ENCODE measurements around the gene ANKRD63. TPM values are rescaled to one million over a fixed set of nuclear protein-coding genes. Genes with fewer than 3 reads are reported as not detected.

Gene ANKRD63
- total RNA-seq, 1 experiment from 2014 or later: not detected

DNA sequence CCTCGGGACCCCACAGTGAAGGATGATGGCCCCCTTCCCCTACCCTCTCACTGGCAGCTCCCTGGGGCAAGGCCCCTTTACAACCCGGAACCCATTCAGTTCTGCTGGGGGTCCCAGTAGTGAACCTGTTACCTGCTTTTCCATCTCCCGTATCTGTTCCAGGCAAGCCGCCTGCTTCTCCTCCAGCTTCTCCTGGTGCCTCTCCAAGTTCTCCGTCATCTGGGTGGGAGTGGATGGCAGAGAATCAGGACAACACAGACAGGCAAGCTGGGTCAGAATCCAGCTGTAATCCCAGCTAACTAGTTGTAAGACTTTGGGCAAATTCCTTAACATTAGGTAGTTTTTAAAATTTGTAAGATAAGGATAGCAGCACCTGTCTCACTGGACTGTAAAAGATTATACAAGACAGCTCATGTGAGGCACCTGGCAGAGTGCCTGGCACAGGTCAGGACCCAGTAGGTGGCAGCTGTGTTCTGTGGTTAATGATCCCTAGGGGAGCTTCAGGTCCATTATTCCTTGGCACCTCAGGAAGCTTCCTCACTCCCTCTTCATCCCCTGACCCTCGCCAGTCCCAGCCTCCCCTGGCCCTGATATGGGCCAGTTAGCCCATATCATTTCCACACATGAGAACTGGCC, 6.4 kb upstream of the ANKRD63 start:
- no peak overlapping the region for H3K4me3 ChIP-seq
- DNase-seq: no peak
- no peaks in the 10 kb centered on the region for H3K36me3 ChIP-seq
- no peaks in the 10 kb centered on the region for H3K9me3 ChIP-seq
- H3K27me3 ChIP-seq: no peaks in the 10 kb centered on the region

DNA sequence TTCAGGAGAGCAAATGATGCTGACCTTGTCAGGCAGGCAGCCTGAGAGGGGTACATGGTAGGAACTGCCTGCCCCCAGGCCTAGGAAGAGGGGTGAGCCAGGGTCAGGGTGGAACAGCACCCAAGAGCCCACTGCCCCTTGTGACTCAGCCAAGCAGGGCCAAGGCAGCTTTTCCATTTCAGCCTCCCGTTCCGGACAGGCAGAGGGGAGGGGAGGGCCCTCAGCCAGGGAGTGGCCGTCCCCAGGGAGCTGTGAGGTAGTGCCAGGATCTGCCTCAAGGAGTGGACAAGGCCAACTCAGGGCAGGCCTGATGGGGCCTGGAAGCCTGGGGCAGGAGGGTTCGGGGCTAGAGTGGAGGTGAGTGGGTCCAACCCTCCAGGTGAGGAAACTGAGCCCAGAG, 5.1 kb upstream of the ANKRD63 start:
- no peak for DNase-seq

DNA sequence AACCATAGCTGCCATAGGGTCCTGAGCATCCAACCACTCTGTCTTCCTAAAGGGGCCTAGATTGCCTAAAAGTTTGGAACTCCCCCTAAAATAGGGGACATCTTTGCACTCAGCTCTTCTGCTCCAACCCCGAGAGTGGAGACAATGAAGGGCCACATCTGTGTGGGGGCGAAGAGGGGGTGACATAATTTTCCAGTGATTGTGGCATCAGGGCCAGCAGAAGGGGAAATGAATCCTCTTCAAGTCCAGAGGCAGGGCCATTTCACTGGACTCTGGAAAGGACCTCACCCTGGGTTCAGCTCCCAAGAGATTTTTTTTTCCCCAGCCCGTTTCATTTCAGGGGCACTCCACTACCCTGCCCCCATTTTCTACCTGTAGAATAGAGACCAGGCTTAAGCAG, 4.6 kb upstream of the ANKRD63 start:
- Histone ChIP-seq H3K36me3 (no peaks in the 10 kb centered on the region), H3K4me3 (no peak overlapping the region), H3K9me3 (no peaks in the 10 kb centered on the region), H3K27me3 (no peaks in the 10 kb centered on the region; the same call in 1 of the 2 replicates)
- no peak for DNase-seq

More for the DNA sequence above, 5.1 kb upstream of the ANKRD63 start:
- H3K4me3 ChIP-seq: no peak overlapping the region
- no peaks in the 10 kb centered on the region for H3K9me3 ChIP-seq
- H3K36me3 ChIP-seq: no peaks in the 10 kb centered on the region
- no peaks in the 10 kb centered on the region for H3K27me3 ChIP-seq

DNA sequence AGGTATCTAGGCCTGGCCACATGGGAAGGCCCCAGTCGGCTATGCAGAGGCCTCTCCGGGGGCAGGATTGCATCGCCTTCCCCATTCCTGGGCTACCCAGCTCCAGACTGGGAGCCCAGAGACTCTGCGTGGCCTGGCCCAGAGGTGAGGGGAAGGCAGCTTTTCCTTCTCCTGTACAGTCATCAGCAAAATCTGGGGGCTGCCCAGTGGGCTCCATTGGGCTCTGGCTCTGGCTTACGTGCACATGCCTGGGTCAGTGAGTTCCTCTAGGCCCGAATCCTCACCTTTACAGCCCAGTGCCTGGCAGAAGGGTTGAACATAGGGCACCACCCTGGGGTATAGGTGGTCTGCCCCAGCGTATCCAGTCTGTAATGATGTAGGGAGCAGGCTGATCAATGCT, 3.9 kb upstream of the ANKRD63 start:
- Histone ChIP-seq H3K4me3 (no peak overlapping the region), H3K9me3 (no peaks in the 10 kb centered on the region), H3K36me3 (no peaks in the 10 kb centered on the region), H3K27me3 (peaks cover 3% of the 10 kb centered on the region; the same call in 1 of the 2 replicates)
- no peak for DNase-seq

DNA sequence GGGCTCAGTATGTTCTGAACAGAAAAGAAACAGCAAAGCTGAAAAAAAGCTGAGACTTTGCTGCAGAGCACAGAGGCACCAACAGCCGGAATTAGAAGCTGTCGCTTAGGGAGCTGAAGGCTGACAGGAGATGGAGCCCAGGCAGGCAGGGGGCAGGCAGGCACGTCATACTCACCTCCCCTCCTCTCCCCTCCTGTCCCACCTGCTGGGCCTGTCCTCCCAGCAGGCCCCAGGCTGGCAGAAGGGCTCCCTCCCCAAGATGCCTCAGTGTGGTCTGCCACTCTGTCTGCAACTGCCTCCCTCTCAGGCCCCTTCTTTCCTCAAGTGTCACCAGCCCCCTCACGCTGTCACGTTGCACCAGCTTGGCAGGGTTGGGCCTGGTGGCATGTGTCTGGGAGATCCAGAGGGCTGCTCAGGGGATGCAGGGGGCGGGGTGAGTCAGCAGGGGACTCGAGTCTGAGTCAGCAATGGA, 3.2 kb upstream of the ANKRD63 start:
- Histone ChIP-seq H3K27me3 (peaks cover 3% of the 10 kb centered on the region; the same call in 1 of the 2 replicates), H3K4me3 (no peak overlapping the region), H3K36me3 (no peaks in the 10 kb centered on the region), H3K9me3 (no peaks in the 10 kb centered on the region)
- no peak for DNase-seq

DNA sequence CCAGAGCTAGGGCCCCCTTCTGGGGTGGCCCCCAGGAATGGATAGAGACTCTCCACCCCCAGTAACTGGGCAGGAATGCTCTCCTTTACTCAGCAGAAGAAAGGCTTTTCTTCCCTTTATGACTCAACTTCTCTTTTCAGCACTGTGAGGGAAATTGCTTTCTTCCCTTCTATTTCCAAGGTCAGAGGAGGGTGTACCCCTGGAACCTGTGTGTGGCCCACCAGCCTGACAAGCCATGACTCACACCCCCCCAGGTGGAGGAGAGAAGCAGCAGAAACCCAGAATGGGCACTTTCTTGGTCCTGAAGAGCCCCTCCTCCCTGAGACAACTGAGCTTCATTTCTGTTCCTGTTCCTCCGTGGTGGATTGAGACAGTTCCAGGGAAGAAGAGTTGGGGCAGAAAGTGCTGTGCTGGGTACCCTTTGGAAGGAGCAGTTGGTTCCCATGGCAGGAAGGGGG, 2.7 kb upstream of the ANKRD63 start:
- peaks cover 3% of the 10 kb centered on the region; the same call in 1 of the 2 replicates for H3K27me3 ChIP-seq
- H3K9me3 ChIP-seq: no peaks in the 10 kb centered on the region
- no peaks in the 10 kb centered on the region for H3K36me3 ChIP-seq
- no peak overlapping the region for H3K4me3 ChIP-seq
- no peak for DNase-seq

DNA sequence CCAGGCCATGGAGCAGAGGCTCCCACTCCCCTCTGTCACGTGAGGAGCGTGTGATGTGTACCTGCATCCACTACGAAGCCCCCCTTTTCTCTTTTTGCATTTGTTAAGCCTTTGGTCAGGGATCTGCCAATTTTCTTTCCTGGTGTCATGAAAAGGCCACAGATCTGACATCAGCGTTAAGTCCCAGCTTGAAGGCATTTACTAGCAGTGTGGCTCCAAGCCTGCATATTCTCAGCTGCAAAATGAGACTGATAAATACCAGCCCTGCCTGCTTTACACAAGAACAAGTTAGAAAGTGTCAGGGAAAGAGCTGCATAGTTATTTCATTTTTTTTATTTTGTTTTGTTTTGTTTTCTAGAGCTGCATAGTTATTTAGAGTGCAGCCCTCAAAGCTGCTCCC, 2.3 kb upstream of the ANKRD63 start:
- Histone ChIP-seq H3K27me3 (peaks cover 3% of the 10 kb centered on the region; the same call in 1 of the 2 replicates), H3K9me3 (no peaks in the 10 kb centered on the region), H3K36me3 (no peaks in the 10 kb centered on the region), H3K4me3 (no peak overlapping the region)
- no peak for DNase-seq

DNA sequence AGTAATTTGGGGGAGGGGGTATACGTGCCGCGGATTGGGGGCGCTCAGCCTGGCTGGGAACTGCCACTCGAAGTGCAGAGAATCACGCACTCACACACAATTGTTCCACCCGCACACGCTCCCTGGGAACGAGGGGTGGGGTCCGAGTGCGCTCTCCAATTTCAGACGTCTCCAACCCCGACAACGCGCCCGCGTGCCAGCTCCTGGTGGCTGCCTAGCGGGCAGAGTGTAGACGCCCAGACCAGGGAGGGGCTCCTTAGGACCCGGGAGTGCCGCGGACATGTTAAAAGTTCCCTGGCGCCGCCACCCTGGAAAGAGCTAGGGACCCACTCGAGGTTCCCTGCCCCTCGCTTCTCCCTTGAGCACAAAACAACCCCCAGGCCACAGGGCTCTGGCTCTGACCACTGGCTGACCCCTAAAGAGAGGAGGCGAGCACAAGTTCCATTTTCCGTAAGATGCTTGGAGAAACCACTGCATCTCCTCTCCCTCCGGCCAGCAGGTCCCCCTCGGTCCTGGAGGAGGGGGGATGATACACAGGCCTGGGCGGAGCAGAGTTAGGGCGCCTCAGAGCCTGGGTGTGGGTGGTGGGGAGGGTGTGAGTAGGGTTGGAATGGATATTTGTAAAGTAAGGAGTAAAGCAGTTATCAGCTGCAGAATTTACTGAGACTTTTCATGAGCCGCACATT, 894 bp upstream of the ANKRD63 start:
- Histone ChIP-seq H3K9me3 (no peaks in the 10 kb centered on the region), H3K4me3 (no peak overlapping the region), H3K36me3 (no peaks in the 10 kb centered on the region), H3K27me3 (peaks cover 3% of the 10 kb centered on the region; the same call in 1 of the 2 replicates)
- DNase-seq: no peak

DNA sequence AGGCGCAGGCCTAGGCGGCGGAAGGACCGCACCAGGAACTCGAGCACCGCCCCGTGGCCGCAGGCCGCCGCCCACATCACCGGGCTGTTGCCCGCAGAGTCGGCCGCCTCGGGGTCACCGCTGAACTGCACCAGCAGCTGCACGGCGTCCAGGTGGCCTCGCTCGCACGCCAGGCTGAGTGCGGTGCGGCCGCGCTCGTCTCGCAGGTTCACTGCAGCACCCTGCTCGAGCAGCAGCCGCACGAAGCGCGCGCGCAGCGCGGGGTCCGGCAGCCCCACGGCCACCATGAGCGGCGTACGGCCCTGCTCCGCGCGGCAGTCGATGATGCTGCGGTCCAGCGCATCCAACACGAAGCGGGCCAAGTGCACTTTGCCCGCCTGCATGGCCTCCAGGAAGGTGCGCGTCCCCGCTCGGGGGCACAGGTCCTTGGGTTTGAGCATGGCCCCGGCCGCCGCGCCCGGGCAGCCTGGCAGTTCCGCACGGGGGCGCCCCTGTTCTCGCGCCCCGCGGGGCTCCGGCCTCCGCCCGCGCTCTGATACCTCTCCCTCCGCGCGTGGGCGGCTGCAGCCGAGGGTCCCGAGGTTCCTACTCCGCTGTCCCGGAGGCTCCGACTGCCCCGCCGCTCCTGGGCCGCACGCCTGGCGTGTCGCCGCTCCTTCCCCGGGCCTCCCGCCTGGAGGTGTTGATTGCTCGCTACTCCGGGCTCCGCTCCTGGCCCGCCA, 556 bp downstream of the ANKRD63 start:
- no peaks in the 10 kb centered on the region for H3K36me3 ChIP-seq
- peak; percentile 23 for DNase-seq
- peak overlapping the region; percentile 33 for H3K4me3 ChIP-seq
- H3K9me3 ChIP-seq: no peaks in the 10 kb centered on the region
- H3K27me3 ChIP-seq: peaks cover 3% of the 10 kb centered on the region; the same call in 1 of the 2 replicates

DNA sequence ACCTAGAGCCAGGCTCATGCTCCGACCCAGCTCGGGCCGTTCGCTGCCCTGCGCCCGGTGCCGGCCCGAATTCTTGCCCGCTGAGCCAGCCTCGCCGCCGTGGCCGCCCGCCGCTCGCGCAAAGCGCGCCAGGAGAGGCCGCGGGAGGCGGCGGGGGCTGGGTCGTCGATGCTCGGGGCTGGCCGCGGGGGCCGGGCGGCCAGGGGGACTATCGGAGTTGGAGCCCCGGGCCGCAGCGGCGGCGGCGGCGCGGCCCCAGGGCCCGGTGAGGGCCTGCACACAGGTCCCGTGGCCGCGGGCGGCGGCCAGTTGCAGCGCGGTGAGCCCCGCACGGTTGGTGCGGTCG, 1.1 kb downstream of the ANKRD63 start:
- H3K4me3 ChIP-seq: no peak overlapping the region
- DNase-seq: no peak
- H3K27me3 ChIP-seq: peaks cover 3% of the 10 kb centered on the region; the same call in 1 of the 2 replicates
- no peaks in the 10 kb centered on the region for H3K9me3 ChIP-seq
- no peaks in the 10 kb centered on the region for H3K36me3 ChIP-seq

DNA sequence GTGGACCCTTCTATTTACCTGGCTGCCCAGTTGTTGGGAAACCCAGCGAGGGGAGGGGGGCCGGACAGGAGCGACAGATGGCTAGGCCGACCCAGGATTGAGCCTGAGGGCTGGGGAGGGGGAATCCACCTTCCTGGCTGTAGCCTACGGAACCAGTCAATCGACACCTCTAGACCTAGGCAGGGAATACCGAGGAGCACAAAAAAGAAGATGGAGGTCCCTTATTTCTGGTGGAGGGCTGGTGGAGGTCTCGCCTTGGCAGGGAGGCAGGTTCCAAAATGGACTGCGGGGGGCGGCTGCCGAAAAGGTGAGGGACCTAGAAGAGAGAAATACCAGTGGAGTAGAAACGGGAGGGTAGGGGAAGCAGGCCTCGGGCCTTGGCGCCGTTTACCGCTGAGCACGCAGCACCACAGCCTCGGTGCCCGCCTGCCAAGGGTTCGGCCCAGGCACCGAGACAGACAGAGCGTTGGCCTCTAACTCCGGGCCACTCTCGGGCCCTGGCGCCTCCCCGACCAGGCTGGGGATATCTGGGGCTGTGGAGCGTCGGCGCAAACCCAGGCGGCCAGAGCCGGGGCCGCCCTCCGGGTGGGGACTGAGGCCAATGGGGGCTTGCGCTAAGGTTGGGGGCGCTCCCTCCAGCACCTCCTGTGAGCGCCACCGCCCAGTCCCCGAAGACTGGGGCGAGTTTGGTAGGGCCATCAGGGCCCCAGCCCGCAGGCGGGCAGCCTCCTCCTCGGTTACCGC, 1.6 kb downstream of the ANKRD63 start:
- peaks cover 3% of the 10 kb centered on the region; the same call in 1 of the 2 replicates for H3K27me3 ChIP-seq
- H3K36me3 ChIP-seq: no peaks in the 10 kb centered on the region
- DNase-seq: no peak
- no peaks in the 10 kb centered on the region for H3K9me3 ChIP-seq
- no peak overlapping the region for H3K4me3 ChIP-seq

DNA sequence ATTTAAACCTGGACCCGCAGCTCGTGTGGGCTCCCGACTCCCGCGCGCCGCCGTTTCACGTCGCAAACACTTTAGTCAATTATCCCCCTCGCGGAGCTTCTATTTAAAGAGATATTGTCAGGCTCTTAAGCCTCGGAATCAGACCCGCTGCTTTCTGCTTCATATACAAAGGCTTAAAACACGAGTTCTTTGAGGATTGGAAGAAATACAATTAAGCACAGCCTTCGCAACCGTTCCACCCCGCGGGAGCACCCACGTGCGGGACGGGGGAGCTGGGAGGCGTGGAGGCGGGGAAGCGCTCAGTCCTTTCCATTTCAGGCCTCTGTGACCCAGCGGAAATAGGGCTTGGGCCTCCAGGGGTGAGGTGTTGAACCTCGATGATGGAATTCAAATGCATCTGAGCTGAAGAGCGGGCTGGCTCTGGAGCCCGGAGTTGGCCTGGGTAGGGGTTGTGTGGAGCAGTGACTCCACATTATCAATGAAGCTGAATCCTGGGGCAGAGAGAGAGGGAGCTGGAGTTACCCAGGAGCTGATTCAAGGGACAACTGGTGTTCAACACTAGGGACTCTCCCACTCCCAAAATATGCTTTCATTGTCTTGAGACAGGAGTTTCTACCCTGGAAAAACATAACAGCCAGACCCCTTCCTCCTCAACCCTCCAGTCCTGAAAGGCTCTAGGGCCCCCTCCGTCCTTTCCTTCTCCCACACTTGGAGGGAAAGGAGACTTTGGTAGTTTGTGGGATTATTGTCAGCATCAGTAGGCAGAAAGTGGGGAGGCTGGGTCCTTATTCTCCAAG, 2.4 kb downstream of the ANKRD63 start:
- Histone ChIP-seq H3K27me3 (peaks cover 3% of the 10 kb centered on the region; the same call in 1 of the 2 replicates), H3K4me3 (no peak overlapping the region), H3K9me3 (no peaks in the 10 kb centered on the region), H3K36me3 (no peaks in the 10 kb centered on the region)
- no peak for DNase-seq

DNA sequence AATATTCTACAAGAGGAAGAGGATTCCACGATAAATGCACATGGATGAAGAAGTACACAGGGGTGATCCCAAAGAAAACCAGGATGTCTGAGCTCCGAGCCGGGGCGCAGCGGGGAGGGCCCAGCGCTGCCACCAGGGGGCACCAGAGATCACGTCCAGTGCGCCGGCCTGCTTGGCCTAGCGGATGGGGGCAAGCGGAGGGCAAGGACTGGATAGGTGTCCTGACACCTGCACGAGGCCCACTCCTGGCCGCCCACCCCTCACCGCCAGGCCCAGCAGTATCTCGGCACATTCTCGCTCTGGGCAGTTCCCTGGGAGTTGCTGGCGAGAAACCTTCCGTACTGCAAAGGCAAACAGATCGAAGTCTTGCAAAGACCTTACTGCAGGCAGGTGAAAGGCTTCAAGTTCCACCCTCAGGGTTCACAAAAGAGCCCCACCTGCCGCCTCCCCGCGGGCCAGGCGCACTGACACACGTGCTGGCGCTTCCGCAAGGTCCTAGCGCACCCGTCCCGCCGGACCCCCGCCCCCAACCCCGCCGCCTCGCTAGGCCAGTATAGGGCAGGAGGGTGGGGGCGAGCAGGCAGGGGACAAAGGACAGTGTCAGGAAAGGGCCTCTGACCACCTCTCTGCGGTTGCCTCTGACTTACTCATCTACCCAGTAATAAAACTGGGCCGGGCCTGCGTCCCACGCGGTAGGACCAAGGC, 3.3 kb downstream of the ANKRD63 start:
- Histone ChIP-seq H3K9me3 (no peaks in the 10 kb centered on the region), H3K4me3 (no peak overlapping the region), H3K27me3 (peaks cover 3% of the 10 kb centered on the region; the same call in 1 of the 2 replicates), H3K36me3 (no peaks in the 10 kb centered on the region)
- DNase-seq: peak; percentile 45

DNA sequence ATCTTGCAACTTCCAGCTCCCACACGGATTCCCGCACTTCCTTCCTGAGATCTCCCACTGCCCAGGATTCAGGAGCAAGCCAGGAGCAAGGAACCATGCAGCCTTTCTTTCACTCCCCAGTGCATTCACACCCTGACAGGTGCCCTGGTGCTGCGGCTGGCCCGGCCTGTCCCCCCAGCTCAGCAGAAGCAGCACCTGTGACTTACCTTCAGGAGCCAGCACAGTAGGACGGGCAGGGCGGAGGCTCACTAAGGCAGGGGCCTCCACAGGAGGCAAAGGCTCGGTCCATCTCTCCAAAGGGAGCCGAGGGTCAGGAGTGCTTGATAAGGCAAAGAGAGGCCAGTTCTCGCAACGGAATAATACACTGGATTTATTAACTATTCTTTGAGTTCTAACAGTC, 4.8 kb downstream of the ANKRD63 start:
- Histone ChIP-seq H3K36me3 (no peaks in the 10 kb centered on the region), H3K9me3 (no peaks in the 10 kb centered on the region), H3K4me3 (no peak overlapping the region), H3K27me3 (peaks cover 3% of the 10 kb centered on the region; the same call in 1 of the 2 replicates)
- no peak for DNase-seq

DNA sequence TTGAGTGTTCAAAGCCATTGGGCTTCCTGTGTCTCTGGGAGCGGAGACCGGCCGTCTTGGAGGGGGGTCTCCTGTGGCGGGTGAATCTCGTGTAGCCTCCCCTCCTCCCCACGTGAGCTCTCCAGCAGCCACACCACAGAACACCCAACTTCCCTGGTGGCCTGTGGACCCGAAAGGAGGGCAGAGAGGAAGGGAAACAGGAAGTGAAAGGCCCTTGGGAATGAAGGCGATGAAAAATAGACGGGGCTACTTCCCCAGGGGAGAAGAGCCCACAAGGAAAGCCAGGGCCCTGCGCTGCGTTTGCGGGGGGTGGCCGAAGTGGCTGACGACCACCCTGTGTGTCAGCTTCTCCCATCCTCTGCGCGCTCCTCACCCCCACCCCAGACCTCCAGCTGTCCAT, 5.4 kb downstream of the ANKRD63 start:
- no peaks in the 10 kb centered on the region for H3K36me3 ChIP-seq
- H3K27me3 ChIP-seq: peaks cover 3% of the 10 kb centered on the region; the same call in 1 of the 2 replicates
- no peak overlapping the region for H3K4me3 ChIP-seq
- no peak for DNase-seq
- no peaks in the 10 kb centered on the region for H3K9me3 ChIP-seq
